ENCODE measurements around the gene GAL.

DNA sequence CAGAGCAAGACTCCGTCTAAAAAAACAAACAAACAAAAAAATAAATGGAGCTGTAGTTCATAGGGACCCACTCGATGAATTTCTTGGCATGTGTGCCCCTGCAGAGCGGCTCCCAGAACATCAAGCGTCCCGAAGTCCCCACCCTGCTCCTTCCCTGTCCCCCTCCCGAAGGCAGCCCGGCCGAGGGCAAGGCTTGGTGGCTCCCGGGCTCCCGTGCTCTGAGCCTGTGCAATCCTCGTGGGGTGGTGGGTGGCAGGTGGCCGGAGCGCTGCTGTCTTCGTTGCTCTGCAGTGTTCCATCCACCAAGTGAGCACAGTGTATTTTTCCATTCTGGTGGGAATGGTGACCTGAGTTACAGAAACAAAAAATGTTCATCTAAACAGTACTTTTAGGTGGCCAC is 33.5 kb upstream of the GAL start:
- TF ChIP-seq POLR2A (IDR thresholded peaks at IDR 0.05; ENCODE audit: insufficient read depth in 1 of 2, low read depth in 2 of 2, low read length in 2 of 2) (no peak), TAF1 (CRISPR knock-in tag; IDR thresholded peaks at IDR 0.05) (no peak), RAD21 (CRISPR knock-in tag; IDR thresholded peaks at IDR 0.05) (no peak)
- TF ChIP-seq, protein P1, sequence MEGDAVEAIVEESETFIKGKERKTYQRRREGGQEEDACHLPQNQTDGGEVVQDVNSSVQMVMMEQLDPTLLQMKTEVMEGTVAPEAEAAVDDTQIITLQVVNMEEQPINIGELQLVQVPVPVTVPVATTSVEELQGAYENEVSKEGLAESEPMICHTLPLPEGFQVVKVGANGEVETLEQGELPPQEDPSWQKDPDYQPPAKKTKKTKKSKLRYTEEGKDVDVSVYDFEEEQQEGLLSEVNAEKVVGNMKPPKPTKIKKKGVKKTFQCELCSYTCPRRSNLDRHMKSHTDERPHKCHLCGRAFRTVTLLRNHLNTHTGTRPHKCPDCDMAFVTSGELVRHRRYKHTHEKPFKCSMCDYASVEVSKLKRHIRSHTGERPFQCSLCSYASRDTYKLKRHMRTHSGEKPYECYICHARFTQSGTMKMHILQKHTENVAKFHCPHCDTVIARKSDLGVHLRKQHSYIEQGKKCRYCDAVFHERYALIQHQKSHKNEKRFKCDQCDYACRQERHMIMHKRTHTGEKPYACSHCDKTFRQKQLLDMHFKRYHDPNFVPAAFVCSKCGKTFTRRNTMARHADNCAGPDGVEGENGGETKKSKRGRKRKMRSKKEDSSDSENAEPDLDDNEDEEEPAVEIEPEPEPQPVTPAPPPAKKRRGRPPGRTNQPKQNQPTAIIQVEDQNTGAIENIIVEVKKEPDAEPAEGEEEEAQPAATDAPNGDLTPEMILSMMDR (CRISPR knock-in tag; IDR thresholded peaks at IDR 0.05): no peak
- TF ChIP-seq, protein P2, sequence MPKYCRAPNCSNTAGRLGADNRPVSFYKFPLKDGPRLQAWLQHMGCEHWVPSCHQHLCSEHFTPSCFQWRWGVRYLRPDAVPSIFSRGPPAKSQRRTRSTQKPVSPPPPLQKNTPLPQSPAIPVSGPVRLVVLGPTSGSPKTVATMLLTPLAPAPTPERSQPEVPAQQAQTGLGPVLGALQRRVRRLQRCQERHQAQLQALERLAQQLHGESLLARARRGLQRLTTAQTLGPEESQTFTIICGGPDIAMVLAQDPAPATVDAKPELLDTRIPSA (CRISPR knock-in tag; IDR thresholded peaks at IDR 0.05; ENCODE audit: borderline replicate concordance): no peak
- TF ChIP-seq, protein P3, sequence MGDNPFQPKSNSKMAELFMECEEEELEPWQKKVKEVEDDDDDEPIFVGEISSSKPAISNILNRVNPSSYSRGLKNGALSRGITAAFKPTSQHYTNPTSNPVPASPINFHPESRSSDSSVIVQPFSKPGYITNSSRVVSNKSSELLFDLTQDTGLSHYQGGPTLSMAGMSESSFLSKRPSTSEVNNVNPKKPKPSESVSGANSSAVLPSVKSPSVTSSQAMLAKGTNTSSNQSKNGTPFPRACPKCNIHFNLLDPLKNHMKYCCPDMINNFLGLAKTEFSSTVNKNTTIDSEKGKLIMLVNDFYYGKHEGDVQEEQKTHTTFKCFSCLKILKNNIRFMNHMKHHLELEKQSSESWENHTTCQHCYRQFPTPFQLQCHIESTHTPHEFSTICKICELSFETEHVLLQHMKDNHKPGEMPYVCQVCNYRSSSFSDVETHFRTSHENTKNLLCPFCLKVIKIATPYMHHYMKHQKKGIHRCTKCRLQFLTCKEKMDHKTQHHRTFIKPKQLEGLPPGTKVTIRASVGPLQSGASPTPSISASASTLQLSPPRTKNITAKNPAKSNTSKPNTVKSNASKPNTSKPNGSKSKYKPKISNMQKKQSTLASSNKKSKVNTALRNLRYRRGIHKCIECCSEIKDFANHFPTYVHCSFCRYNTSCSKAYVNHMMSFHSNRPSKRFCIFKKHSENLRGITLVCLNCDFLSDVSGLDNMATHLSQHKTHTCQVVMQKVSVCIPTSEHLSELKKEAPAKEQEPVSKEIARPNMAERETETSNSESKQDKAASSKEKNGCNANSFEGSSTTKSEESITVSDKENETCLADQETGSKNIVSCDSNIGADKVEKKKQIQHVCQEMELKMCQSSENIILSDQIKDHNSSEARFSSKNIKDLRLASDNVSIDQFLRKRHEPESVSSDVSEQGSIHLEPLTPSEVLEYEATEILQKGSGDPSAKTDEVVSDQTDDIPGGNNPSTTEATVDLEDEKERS (CRISPR knock-in tag; IDR thresholded peaks at IDR 0.05): no peak
